OCI-LY1 (cell line): Measurements from ENCODE around the gene FAM13C.

Experiments used
- CTCF ChIP-seq: fragments of 200-600 bp; sonication (generic), shearing (Covaris generic); IDR thresholded peaks from 2 replicates; pipeline ENCODE4 v1.5.1; 2017; ENCODE audit warnings: mild to moderate bottlenecking, antibody characterized with exemption, low read length, moderate library complexity, mixed read lengths
- EZH2 ChIP-seq: fragments of 200-600 bp; sonication (generic), shearing (Covaris generic); IDR thresholded peaks from 2 replicates; pipeline ENCODE4 v1.8.0; 2017; ENCODE audit warnings: borderline replicate concordance, mixed run types, mild to moderate bottlenecking, antibody characterized with exemption, low read length, moderate library complexity, mixed read lengths

GRCh38 chr10:59397961-59398360, 35.6 kb upstream of the FAM13C start:
- TF ChIP-seq CTCF, result no peak
- no peak for TF ChIP-seq EZH2
